Measurements from ENCODE around the gene GPR150. TPM values are rescaled to one million over a fixed set of nuclear protein-coding genes. Genes with fewer than 3 reads are reported as not detected.

GPR150 gene
- total RNA-seq, 1 donor from 2014 or later = 0.14 TPM

GRCh38 chr5:95619096-95619495 is 791 bp upstream of the GPR150 start:
- no peaks in the 10 kb centered on the region for H3K9me3 ChIP-seq (ENCODE audit: insufficient read depth, low read depth, low read length)
- peaks cover 19% of the 10 kb centered on the region for H3K4me1 ChIP-seq (ENCODE audit: insufficient read depth, low read length)
- no peak overlapping the region for H3K9ac ChIP-seq (ENCODE audit: low read length)
- FAIRE-seq (peak; percentile 13), DNase-seq (ENCODE audit: low read depth) (peak; percentile 66)
- TF ChIP-seq, protein P1, sequence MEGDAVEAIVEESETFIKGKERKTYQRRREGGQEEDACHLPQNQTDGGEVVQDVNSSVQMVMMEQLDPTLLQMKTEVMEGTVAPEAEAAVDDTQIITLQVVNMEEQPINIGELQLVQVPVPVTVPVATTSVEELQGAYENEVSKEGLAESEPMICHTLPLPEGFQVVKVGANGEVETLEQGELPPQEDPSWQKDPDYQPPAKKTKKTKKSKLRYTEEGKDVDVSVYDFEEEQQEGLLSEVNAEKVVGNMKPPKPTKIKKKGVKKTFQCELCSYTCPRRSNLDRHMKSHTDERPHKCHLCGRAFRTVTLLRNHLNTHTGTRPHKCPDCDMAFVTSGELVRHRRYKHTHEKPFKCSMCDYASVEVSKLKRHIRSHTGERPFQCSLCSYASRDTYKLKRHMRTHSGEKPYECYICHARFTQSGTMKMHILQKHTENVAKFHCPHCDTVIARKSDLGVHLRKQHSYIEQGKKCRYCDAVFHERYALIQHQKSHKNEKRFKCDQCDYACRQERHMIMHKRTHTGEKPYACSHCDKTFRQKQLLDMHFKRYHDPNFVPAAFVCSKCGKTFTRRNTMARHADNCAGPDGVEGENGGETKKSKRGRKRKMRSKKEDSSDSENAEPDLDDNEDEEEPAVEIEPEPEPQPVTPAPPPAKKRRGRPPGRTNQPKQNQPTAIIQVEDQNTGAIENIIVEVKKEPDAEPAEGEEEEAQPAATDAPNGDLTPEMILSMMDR (IDR thresholded peaks at IDR 0.05; ENCODE audit: insufficient read depth, low read depth, low read length) = no peak
- TF ChIP-seq EZH2 (IDR thresholded peaks at IDR 0.05; ENCODE audit: insufficient read depth, low read length) = no peak
- no peak overlapping the region for H3K27ac ChIP-seq (ENCODE audit: low read depth, low read length)
- H3K36me3 Mint-ChIP-seq (ENCODE audit: low read depth, unreplicated experiment) = peaks cover 5% of the 10 kb centered on the region
- H3K4me3 ChIP-seq (ENCODE audit: insufficient read depth, low read depth, low read length) = peak overlapping the region; percentile 64
- H3K4me1 Mint-ChIP-seq (ENCODE audit: low read depth, unreplicated experiment) = peaks cover 4% of the 10 kb centered on the region
- H3K27me3 ChIP-seq (ENCODE audit: insufficient read depth, low read length) = peaks cover 4% of the 10 kb centered on the region
- no peak overlapping the region for H3K27ac Mint-ChIP-seq (ENCODE audit: unreplicated experiment)
- H3K36me3 ChIP-seq (ENCODE audit: insufficient read depth, low read length) = no peaks in the 10 kb centered on the region
- peak overlapping the region; percentile 93 for H3K4me2 ChIP-seq (ENCODE audit: low read length)
- H2AFZ ChIP-seq (ENCODE audit: low read depth, low read length) = no peak overlapping the region
- H4K20me1 ChIP-seq (ENCODE audit: insufficient read depth, low read length) = no peaks in the 10 kb centered on the region
- H3K27me3 Mint-ChIP-seq (ENCODE audit: low read depth, unreplicated experiment) = peaks cover 41% of the 10 kb centered on the region
- H3K9me3 Mint-ChIP-seq (ENCODE audit: unreplicated experiment) = peaks cover 6% of the 10 kb centered on the region
- no peak overlapping the region for H3K4me3 Mint-ChIP-seq (ENCODE audit: unreplicated experiment)
- no peaks in the 10 kb centered on the region for H3K79me2 ChIP-seq (ENCODE audit: insufficient read depth, low read length)

DNA sequence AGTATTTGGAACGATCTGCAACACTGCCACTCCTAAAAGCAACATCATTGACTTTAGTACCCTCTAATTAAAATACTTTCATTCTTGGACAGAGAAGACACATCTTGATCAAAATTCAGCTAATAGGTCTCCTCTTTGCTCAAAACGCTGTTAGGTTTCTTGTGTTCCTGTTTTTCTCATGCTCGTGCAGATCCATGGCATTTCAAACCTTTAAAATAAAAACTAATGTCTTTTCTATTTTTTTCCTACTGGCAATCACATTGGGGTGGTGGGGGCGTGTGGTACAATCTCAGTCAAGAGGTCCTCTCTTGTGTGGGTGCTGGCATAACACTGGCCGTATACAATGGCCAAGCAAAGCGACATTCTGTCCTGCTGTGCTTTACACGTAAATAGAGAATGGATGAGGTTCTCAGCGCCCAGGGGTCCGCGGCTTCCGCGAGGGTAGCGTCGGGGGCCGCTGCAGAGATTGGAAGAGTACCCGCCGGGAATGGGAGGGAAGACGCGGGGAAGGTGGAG is 315 bp upstream of the GPR150 start:
- peaks cover 6% of the 10 kb centered on the region for H3K9me3 Mint-ChIP-seq (ENCODE audit: unreplicated experiment)
- Histone ChIP-seq H3K79me2 (ENCODE audit: insufficient read depth, low read length) (no peaks in the 10 kb centered on the region), H2AFZ (ENCODE audit: low read depth, low read length) (peak overlapping the region; percentile 96), H3K27ac (ENCODE audit: low read depth, low read length) (no peak overlapping the region), H3K4me2 (ENCODE audit: low read length) (peak overlapping the region; percentile 93), H4K20me1 (ENCODE audit: insufficient read depth, low read length) (no peaks in the 10 kb centered on the region), H3K4me1 (ENCODE audit: insufficient read depth, low read length) (peaks cover 19% of the 10 kb centered on the region), H3K9me3 (ENCODE audit: insufficient read depth, low read depth, low read length) (no peaks in the 10 kb centered on the region), H3K27me3 (ENCODE audit: insufficient read depth, low read length) (peaks cover 4% of the 10 kb centered on the region), H3K9ac (ENCODE audit: low read length) (peak overlapping the region; percentile 62), H3K4me3 (ENCODE audit: insufficient read depth, low read depth, low read length) (peak overlapping the region; percentile 64), H3K36me3 (ENCODE audit: insufficient read depth, low read length) (no peaks in the 10 kb centered on the region)
- peaks cover 4% of the 10 kb centered on the region for H3K4me1 Mint-ChIP-seq (ENCODE audit: low read depth, unreplicated experiment)
- peaks cover 5% of the 10 kb centered on the region for H3K36me3 Mint-ChIP-seq (ENCODE audit: low read depth, unreplicated experiment)
- TF ChIP-seq, protein P1 (IDR thresholded peaks at IDR 0.05; ENCODE audit: insufficient read depth, low read depth, low read length) = no peak
- no peak for TF ChIP-seq EZH2 (IDR thresholded peaks at IDR 0.05; ENCODE audit: insufficient read depth, low read length)
- FAIRE-seq (no peak), DNase-seq (ENCODE audit: low read depth) (no peak)
- H3K4me3 Mint-ChIP-seq (ENCODE audit: unreplicated experiment) = peak overlapping the region; percentile 80
- H3K27me3 Mint-ChIP-seq (ENCODE audit: low read depth, unreplicated experiment) = peaks cover 44% of the 10 kb centered on the region
- no peak overlapping the region for H3K27ac Mint-ChIP-seq (ENCODE audit: unreplicated experiment)

Measured in astrocyte (in vitro differentiated cells and primary cell).